ENCODE data around the gene SPATS2L.
A peak's percentile ranks its signal among the peaks of the same experiment; 100 is the strongest.
"Not testable (repeated sequence)": the region's sequence is repeated elsewhere in the genome, so short reads cannot be mapped to it uniquely, and the experiment has no call there.

Gene SPATS2L

DNA sequence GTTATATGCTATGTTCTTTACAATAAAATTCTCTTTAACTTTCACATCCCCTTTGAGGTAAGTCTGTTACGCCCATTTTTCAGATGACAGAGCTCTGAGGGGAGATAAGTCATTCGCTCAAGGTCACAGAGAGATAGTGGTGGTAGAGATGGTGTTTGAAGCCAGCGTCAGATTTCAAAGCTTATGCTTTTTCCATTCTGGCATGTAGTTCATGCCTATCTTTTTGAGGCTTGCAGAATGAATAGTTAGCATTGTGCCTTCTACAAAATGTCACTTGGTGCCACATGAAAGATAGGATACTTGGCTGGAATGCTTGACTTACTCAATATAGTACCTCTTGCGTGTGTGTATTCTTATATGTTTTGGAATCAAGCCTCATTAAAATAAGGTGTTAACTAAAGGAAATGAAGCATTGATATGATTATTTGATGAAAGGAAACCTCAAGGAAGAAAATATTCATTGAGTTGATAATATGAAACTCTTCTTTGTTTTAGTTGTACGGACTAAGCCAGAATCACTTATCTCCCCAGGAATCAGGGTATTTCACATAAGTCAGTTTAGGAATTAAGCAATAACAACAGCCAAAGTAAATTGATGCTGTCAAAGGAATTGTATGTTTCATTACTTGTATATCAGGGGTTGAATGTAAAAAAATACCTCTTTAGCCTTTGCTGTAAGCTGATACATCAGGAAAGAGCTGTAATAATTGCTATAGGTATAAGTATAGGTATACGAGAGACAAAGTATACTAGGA, 15.5 kb downstream of the SPATS2L start:
- no peak for DNase-seq

DNA sequence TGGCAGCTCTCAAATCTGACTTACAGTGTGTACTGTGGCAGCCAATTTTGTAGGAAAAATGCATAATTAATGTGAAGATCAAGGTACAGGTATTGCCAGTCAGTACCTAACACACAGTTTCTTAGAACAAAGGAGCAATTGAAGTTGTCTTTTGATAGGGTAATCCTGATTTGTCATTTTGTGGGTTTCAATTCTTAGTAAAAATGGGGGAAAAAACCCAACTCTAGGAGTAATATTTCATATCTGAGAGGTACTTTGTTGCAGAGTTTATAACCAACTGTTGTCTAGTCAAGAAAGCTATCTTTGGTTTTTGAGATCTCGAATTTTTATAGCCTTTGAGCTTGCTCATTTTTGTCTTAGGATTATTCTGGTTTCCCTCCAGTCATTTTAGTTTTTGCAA, 16.1 kb downstream of the SPATS2L start:
- no peak for DNase-seq

DNA sequence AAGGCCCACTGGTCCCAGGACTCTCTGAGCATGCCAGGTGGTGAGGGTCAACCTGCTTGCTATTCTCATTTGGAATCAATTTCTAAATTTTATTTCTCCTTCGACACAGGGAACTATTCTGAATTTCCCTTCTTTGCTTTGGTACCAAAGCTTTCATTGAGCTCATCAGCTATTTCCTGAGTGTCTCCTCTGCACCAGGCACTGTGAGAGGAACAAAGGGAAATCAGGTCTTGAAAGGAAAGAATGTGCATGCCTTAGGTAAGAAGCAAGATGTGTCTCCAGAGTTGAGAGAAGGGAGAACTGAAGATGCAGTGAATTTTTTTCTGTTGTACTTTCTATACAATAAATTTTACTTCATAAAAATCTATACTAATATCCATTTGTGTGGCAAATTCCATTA, 17.9 kb downstream of the SPATS2L start:
- DNase-seq: no peak

DNA sequence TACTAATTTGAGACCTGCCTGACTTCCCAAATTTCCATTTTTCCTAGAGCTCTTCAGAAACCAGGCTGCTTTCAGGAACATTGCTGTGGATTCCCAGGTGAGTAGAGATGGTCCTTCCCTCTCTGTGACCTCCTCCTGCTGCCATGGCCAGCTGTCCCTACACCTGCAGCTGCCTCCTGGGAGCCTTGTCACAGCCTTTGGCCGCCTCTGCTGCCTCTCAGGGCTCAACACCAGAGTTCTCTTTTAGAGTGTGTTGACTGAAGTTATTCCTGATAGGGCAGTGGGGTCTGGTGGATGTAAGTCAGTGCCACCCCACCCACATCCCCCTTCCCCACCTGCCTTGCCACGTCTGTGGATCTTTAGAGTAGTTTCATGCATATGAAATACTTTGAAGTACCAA, 22.9 kb downstream of the SPATS2L start:
- DNase-seq: no peak

DNA sequence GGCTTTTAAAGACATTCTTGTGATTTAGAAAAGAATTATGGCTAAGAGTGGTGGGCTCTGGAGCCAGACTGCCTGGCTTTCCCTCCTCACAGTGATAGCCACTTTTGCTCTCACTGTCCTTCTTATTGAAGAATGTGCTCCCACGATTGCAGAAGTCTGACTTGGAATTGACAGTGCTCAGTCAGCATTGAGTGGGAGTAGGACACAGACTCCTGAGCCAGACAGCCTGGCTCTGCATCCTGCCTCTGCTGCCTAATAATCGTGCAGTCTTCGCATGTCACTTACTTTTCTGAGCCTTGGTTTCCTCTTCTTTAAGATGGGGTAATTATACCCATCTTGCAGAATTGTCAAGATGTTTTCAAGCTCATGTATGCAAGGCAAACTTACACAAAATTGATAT, 23.3 kb downstream of the SPATS2L start:
- no peak for DNase-seq

DNA sequence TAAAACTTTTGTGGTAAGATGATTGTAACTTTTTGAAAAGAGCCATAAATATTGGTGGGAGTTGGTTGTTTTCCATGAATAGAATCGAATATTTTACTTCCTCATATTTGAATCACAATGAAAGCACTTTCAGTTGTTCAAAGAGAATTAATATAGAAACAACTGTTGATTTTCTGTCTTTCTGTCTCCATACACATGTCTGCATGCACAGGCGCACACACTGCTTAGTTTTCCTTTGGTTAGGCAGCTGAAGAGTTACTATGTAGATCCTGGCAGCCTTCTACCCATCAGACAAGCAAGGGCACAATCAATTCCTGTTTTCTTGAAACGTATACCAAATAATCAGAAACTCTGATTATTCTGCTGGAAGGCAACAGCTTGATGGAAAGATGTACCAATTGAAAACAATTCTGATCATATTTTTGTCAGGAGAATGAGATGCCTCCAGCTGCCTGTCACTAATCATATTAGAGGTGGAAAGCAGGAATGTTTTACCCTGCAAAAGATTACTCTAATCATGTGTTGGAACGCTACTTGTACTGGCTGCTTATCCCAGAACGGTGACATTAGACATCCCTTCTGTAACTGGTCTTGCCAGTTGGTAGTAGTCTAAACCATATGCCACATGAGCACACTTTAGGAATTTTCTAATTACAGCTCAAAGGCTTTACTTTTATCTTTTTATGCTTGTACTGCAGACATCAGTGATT, 24.0 kb downstream of the SPATS2L start:
- DNase-seq: no peak

DNA sequence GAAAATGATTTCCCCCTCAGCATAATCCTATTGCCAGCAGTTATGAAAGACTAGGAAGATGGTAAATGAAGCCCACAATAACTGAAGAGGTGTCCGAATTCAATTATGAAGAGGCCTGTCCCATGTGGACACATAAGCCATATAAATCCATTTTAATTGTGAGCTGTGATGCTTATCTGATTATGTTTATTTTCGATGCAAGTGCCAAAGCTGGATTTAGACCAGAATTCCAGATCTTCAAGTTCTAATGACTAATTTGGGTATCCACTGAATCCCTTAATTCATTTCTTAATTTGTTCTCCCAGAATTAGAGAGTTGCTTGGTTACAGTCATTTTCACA, 24.5 kb downstream of the SPATS2L start:
- DNase-seq: no peak

DNA sequence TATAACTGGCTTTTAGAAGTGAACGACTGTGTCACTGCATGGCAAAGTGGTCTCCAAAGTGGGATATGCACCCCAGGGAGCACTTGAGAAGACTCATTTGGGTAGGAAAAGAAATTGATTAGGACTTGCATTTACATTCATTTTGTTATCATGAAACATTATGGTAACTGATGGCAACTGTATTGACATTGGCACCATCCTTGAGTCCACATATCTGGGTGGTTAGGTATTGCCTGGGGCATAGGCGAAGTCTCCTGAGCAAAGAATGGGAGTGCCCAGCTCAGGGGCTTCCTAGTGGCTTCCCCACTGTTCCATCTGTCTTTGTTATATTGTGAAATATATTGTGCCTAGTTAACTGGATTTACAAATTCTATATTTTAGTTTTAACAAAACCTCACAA, 29.2 kb downstream of the SPATS2L start:
- peak; percentile 51 for DNase-seq

DNA sequence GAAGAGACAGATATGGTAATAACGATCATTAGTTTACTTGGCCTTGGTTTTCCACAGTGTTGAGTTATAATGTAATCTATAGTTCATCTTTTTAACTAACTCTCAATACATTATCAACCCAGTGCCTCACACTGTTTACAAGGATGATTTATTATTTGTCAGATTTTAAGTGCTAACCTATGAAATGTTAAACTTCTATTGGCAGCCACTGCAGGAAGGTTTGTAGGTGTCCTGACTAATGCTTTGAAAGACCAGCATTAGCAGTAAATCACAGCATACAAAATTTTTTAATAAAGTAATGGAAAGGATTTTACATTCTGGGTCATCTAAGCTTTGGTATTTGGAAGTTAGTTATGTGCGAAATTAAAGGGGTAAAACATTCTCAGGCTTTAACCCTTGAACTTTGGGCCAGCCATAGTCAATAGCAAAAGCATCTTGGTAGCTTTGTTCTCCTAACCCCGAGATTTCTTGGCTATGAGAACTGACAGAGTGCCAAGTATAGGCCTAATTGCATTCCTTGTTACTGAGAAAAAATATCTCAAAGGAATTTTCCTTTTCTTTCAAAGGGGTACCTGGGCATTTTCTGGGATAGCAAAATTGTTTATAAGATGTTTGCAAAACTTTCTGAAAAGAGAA, 30.6 kb downstream of the SPATS2L start:
- DNase-seq: no peak

DNA sequence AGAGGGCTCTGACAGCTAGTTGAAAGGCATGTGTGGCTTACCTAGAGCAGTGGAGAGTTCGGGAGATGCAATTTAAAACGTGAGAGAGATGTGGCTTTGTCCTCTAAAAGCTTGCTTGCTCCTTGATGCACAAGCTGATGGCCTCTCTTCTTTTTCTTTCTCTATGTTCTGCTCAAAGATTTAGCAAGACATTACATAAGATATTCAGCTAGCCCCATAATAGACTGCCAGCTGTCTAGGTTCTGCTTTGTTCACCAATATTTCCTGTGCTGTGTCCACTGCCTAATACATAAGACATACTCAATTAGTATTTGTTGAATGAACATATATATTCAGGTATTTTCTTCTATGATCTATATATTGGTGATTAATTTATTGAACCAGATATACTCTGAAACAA, 31.1 kb downstream of the SPATS2L start:
- DNase-seq: no peak

DNA sequence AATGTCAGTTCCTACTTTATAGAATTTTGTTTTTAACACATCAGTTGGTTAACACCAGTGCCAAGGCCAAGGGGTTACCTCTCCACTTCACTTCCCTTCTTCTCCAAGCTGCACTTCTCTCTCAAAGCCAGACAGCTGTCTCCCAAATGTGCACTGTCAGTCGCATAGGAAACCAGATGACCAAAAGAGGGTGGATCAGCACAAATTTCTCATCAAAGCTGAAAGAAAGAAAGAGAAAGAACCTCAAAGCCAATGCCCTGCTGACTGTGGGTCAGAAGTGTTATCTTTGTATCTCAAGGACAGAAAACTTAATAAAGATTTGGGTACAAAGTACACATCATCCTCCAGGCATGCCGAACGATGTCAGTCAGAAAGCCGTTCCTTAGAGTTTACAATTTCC, 32.2 kb downstream of the SPATS2L start:
- DNase-seq: no peak

DNA sequence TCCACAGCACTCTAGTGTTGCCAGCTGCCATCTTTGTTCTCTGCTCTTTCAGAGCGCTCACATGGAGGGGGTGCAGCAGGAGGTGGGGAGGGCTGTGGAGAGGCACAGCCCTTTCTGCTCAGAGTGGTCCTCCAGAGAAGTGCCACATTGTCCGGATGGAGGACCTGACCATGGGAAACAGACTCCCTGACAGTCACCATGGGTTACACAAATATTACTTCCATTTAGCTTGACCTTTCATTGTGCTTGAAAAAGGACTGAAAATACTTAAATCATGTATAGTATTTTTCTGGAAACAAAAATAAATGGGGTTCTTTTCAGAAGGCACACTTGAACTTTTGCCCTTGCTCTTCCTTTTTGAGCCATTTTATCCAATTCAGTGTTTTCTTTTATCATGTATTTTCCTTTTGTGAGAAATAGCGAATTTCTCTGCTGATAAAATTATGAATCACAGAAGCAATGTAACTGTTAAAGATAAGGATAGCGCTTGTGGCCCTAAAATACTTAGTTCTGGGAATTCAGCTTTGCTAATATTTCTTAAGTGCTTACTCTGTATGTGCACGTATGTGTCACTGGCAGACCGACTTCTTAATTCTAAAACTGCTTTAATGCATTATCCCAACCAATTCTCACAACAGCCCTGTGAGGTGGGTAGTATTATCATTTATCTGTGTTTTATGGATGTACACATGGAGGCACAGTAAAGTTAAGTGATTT, 34.2 kb downstream of the SPATS2L start:
- peak; percentile 7 for DNase-seq

DNA sequence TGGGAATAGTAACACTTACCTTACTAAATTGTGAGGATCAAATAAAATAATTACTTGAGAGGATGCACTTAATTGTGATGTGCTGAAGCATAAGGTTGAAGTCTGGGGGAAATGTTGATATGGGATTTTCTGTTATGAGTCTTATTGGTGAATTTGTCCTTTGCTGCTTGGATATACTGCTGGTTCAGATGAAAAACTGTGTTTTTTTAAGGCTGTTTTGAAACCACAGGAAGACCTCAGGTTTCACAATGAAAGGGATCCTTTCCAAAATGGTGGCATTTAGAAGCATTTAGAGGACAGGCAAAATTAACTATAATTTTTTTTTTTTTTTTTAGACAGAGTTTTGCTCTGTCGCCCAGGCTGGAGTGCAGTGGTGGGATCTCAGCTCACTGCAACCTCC, 34.9 kb downstream of the SPATS2L start:
- no peak for DNase-seq

DNA sequence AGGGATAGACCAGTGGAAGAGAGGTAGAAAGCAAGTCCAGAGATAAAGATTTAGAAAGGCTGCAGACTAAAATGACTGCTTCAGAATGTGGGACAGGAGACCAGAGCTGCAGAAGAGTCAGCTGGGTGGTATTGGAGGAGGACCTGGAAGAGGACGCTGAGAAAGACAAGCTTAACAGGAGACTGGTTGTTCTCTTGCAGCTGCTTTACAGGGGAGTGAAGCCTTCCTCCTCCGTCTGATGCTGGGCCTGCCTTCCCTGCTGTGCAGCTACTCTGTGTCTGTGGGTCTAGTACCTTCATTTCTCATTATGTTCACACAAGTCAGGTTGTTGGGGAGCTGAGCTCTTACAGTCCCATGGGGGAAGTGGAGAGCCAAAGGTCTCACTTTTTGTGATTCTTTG, 35.7 kb downstream of the SPATS2L start:
- no peak for DNase-seq

DNA sequence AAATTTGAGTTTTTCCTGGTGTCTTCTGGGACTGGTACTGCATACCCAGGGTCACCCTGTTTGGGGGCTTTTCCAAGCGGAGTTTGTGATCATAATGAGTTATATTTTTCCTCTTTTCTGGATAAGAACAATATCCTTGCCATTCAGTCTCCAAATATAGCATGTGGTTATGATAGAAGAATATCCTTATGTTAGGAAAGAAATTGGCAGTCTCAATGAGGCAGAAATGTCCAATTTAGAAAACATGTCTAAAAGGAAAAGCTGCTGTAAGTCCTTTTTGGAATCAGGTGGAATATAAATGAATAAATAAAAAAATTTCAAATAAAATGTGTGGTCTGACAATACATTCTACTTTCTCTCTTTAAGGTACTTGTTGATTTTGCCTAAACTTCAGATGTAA, 36.2 kb downstream of the SPATS2L start:
- DNase-seq: no peak

DNA sequence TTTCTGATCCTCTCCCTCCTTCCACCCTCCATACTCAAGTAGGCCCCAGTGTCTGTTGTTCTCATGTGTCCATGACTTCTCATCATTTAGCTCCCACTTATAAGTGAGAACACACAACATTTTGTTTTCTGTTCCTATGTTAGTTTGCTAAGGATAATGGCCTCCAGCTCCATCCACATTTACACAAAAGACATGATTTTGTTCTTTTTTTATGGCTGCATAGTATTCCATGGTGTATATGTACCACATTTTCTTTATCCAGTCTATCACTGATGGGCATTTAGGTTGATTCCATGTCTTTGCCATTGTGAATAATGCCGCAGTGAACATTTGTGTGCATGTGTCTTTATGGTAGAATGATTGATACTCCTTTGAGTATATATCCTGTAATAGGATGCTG, 37.7 kb downstream of the SPATS2L start:
- not testable (repeated sequence) for DNase-seq

DNA sequence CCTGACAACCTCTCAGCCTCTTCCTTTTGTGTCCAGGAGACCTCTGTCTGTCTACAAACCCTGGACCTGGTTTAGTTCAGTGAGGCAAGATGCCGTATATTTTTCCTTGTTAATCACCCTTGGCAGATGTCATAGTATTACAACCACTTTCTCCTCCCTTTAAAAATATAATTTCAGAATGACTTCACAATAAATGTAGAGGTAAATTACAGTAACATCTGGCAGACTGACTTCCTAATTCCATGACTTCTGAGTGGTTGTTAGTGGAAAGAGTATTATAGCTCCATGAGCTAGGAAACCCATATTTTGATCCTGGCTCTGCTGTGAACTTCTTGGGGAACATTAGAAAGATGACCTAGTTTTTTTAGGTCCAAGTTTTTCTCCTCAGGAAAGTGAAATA, 39.5 kb downstream of the SPATS2L start:
- no peak for DNase-seq

DNA sequence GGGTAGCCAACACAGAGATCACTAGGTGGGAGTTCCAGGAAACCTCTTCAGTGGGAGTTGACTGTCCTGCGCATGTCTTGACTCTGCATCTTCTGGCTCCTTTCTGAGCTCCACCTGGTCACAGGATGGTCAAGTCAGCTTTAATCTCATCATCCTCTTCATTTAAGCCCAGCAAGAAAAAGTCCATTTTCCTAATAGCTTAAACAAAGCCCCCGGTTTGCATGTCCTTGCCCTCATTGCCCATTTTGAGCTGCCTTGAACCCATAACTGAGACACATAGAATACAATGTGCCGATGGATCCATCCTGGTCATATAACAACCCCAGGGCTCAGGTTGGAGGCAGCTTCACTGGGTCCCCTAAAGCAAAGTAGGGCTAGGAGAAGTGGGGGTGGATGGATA, 40.8 kb downstream of the SPATS2L start:
- DNase-seq: no peak

DNA sequence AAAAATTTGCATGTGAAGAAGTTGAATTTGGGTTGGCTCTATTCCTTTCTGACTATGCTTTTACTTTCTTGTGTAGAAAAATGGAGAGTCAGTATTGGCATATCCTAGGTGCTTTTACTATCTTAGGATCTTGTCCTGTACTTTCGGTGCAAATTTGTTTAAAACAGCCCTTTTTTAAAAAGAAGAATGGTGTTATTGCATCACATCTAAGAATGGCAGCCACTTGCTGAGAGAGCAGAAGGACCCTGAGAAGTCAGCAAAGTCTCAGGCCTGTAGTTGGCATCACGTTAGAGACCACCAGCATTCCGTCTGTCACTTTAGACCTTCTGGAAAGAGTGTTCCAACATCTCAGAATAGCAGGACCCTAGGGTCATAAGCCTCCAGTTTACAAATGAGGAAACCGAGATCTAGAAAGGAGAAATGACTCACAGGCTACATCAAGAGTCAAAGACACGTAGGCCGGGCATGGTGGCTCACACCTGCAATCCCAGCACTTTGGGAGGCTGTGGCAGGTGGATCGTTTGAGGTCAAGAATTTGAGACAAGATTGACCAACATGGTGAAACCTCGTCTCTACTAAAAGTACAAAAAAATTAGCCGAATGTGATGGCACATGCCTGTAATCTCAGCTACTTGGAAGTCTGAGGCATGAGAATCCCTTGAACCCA, 42.5 kb downstream of the SPATS2L start:
- no peak for DNase-seq

DNA sequence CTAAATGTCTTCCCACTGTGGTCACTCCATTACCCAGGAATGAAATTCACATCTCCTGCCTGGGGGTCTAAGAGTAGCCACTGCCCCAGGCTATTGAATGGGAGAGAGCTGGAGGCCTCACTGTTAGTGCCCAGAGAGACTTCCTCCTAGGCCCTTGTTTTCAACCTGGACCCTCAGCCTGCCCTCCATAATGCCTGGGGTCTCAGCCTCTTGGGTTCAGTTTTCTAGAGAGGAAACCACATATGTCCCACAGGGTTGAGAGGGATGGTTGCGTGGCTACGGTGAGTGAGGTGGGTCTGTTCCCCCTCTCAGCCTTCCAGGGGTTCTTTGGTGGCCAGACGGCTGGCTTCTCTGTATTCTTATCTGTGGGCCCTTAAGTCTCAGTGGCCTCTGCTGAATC, 43.4 kb downstream of the SPATS2L start:
- no peak for DNase-seq

DNA sequence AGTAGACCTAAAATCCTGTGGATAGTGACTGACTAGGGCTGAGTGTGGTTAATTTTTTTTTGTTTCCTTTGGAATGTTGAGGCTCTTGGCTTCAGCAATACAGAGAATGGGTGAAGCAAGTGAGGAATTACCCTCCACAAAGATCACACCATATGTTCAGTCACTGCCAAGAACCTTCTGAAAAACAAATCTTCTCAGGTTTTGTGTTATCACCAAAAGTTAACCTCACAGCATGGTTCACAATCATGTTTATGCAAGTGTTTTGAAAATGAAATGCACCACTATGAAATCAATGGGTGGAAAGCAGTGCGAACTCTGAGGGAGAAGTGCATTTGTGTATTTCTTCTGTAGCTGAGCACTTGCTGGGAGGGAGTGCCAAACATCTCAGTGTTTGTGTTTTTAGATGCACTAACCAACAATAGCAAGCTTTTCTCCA, 44.4 kb downstream of the SPATS2L start:
- peak; percentile 72 for DNase-seq

DNA sequence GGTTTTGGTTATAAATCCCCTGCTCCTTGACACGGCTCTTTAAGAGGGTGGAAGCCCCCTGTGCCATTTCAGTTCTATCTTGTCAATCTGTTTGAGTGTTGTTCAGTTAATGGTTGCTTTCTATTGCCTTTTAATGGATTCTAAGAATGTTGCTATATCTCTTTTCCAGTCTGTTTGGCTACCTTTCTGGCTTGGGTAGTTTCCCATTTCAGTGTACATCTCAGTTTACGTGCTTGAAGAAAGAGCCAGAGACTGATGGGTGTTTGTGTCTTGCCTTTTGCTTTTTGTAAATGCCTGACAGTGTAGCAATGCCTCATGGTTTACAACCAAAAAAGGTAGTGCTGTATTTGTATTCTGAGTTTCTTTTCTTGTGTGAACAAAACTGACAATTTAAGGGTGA, 45.3 kb downstream of the SPATS2L start:
- DNase-seq: no peak

DNA sequence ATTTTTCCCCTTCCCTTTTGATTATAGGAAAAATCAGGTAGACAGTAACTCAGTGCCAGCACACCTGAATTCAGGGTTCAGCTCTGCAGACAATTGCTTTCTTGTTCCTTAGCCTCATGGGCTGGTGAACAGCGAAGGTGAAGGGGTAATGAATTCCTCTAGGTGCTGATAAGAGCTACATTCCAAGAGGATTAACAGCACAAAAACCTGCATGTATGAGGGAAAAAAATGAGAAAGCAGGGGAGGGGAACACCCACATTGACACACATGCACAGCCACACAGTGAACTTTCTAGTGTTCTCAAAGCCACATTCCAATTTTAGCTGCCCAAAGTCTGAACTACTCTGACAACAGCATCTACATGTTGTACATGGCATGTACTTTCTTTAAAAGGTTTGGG, 46.1 kb downstream of the SPATS2L start:
- DNase-seq: peak; percentile 83

Measured in NCI-H226 (cell line).